Body of pancreas (tissue), 4 donors: ENCODE measurements around the gene FUS. TPM values are rescaled to one million over a fixed set of nuclear protein-coding genes. Genes with fewer than 3 reads are reported as not detected.

Experiments used
- ATAC-seq: fragments of 150-250 bp; one replicate; pipeline ENCODE4 v1.9.1; 2016
- DNase-seq, 4 donors: peaks; one replicate each; pipeline ENCODE4 v3.0.0-alpha.2; 2019
- H3K27ac ChIP-seq, 4 donors: fragments of 200-600 bp; sonication (generic); 1 replicate in 3 of 4; 2 replicates in 1 of 4; pipeline versions ENCODE4 v1.5.1 to v1.6.1; 2016 to 2019; ENCODE audit warnings: mild to moderate bottlenecking in 1 of 4, mixed read lengths in 1 of 4, moderate library complexity in 1 of 4
- H3K27me3 ChIP-seq, 2 donors: fragments of 200-600 bp; sonication (generic); one replicate each; pipeline ENCODE4 v1.6.0; 2016; ENCODE audit warnings: mild to moderate bottlenecking in 1 of 2
- H3K36me3 ChIP-seq, 2 donors: fragments of 200-600 bp; sonication (generic); replicated peaks in 1 of 2; 2 replicates each; pipeline ENCODE4 v1.5.1; 2016; ENCODE audit warnings: low read depth in 2 of 2; ENCODE audit not compliant: insufficient read depth in 1 of 2
- H3K4me1 ChIP-seq: fragments of 200-600 bp; sonication (generic); one replicate; pipeline ENCODE4 v1.6.0; 2016
- H3K4me3 ChIP-seq, 2 donors: fragments of 200-600 bp; sonication (generic); 1 replicate in 1 of 2; 2 replicates in 1 of 2; pipeline ENCODE4 v1.5.1; 2016 to 2019
- H3K9me3 ChIP-seq, 3 donors: fragments of 200-600 bp; sonication (generic); 1 replicate in 2 of 3; 2 replicates in 1 of 3; pipeline ENCODE4 v1.5.1; 2016
- POLR2A ChIP-seq, 3 donors: fragments of 450-650 bp; IDR thresholded peaks; one replicate each; pipeline ENCODE4 v1.6.1; 2016; ENCODE audit warnings: antibody characterized with exemption in 3 of 3, mild to moderate bottlenecking in 2 of 3
- WGBS, 2 donors: methylation state at CpG; one replicate each; pipeline ENCODE4 v1.1.5; 2017; 5-methylcytosine and 5-hydroxymethylcytosine counted together
- intact Hi-C: fragments of 100-400 bp; cut with DNase I; formaldehyde crosslinking; loops from one replicate; pipeline ENCODE4 v1.15.1; 2023
- total RNA-seq, 2 donors: library from RNA; depleted of rRNA; stranded (reverse); fragments of >200 nt; gene quantifications; one replicate each; pipeline ENCODE4 v1.1.0, GENCODE V29; 2016
- TF ChIP-seq, protein P1 (sequence below), 7 experiments: fragments of 450-650 bp in 4 of 7; fragments of 200-600 bp in 3 of 7; sonication (generic) in 3 of 7; IDR thresholded peaks; one replicate each; pipeline ENCODE4 v1.5.1; 2016 to 2019; ENCODE audit warnings: antibody characterized with exemption in 7 of 7

Gene FUS
- total RNA-seq, 2 donors from 2014 or later, result 43.6 to 68.9 TPM

- intact Hi-C loops, result no loop called here
- Histone ChIP-seq H3K27me3 (no peaks in the 10 kb centered on the region), H3K9me3 (no peaks in the 10 kb centered on the region), H3K4me3 (no peak overlapping the region), H3K36me3 (peaks cover 27 to 79% of the 10 kb centered on the region in 2 donors), H3K4me1 (peaks cover 3% of the 10 kb centered on the region), H3K27ac (no peak overlapping the region)
- TF ChIP-seq, protein P1, sequence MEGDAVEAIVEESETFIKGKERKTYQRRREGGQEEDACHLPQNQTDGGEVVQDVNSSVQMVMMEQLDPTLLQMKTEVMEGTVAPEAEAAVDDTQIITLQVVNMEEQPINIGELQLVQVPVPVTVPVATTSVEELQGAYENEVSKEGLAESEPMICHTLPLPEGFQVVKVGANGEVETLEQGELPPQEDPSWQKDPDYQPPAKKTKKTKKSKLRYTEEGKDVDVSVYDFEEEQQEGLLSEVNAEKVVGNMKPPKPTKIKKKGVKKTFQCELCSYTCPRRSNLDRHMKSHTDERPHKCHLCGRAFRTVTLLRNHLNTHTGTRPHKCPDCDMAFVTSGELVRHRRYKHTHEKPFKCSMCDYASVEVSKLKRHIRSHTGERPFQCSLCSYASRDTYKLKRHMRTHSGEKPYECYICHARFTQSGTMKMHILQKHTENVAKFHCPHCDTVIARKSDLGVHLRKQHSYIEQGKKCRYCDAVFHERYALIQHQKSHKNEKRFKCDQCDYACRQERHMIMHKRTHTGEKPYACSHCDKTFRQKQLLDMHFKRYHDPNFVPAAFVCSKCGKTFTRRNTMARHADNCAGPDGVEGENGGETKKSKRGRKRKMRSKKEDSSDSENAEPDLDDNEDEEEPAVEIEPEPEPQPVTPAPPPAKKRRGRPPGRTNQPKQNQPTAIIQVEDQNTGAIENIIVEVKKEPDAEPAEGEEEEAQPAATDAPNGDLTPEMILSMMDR (IDR thresholded peaks at IDR 0.05), result no peak
- no peak for TF ChIP-seq POLR2A (IDR thresholded peaks at IDR 0.05)
- DNase-seq, result no peak
- 76 to 90% methylated on average over 3 of the region's 3 CpGs for WGBS, 2 donors
- no peak for ATAC-seq
These were observed 8.8 kb downstream of the FUS start for GRCh38 chr16:31188450-31189411.

- intact Hi-C loops, result no loop called here
- ATAC-seq (no peak), DNase-seq (no peak)
- no peaks in the 10 kb centered on the region for H3K4me1 ChIP-seq
- H3K27me3 ChIP-seq, result no peaks in the 10 kb centered on the region
- H3K27ac ChIP-seq, result no peak overlapping the region
- H3K9me3 ChIP-seq, result no peaks in the 10 kb centered on the region
- 81 to 83% methylated on average over 2 of the region's 2 CpGs for WGBS, 2 donors
- H3K36me3 ChIP-seq, result peaks cover 27 to 78% of the 10 kb centered on the region in 2 donors
- TF ChIP-seq, protein P1 (IDR thresholded peaks at IDR 0.05), result no peak
- no peak for TF ChIP-seq POLR2A (IDR thresholded peaks at IDR 0.05)
- H3K4me3 ChIP-seq, result no peak overlapping the region
These were observed 9.5 kb downstream of the FUS start for GRCh38 chr16:31189412-31189778.

DNA sequence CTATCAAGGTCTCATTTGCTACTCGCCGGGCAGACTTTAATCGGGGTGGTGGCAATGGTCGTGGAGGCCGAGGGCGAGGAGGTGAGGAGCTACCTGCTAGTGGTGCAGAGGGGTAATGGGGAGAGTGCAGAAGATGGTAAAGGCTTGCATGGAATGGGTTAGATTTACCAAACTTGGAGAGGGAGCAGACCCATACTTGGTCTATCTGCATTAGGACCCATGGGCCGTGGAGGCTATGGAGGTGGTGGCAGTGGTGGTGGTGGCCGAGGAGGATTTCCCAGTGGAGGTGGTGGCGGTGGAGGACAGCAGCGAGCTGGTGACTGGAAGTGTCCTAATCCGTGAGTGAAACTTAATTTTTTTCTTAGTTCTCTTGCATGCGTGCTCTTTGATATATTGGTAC is 10.1 kb downstream of the FUS start:
- Histone ChIP-seq H3K4me1 (no peaks in the 10 kb centered on the region), H3K9me3 (no peaks in the 10 kb centered on the region), H3K27ac (no peak overlapping the region), H3K4me3 (no peak overlapping the region), H3K27me3 (no peaks in the 10 kb centered on the region), H3K36me3 (peaks cover 27 to 74% of the 10 kb centered on the region in 2 donors)
- WGBS, 2 donors, result 91 to 95% methylated on average over 12 of the region's 12 CpGs
- intact Hi-C loops, result no loop called here
- no peak for DNase-seq
- no peak for ATAC-seq
- TF ChIP-seq, protein P1 (IDR thresholded peaks at IDR 0.05), result no peak
- no peak for TF ChIP-seq POLR2A (IDR thresholded peaks at IDR 0.05)

- no peak for DNase-seq
- 92 to 95% methylated on average over 17 of the region's 17 CpGs for WGBS, 2 donors
- ATAC-seq, result no peak
- H3K36me3 ChIP-seq, result peaks cover 20 to 72% of the 10 kb centered on the region in 2 donors
- H3K4me3 ChIP-seq, result no peak overlapping the region
- H3K27me3 ChIP-seq, result no peaks in the 10 kb centered on the region
- intact Hi-C loops, result no loop called here
- H3K4me1 ChIP-seq, result no peaks in the 10 kb centered on the region
- H3K9me3 ChIP-seq, result no peaks in the 10 kb centered on the region
- TF ChIP-seq POLR2A (IDR thresholded peaks at IDR 0.05), result no peak
- TF ChIP-seq, protein P1 (IDR thresholded peaks at IDR 0.05), result no peak
- no peak overlapping the region for H3K27ac ChIP-seq
These were observed 11.0 kb downstream of the FUS start for GRCh38 chr16:31190818-31191444.
